Activated CD4-positive, alpha-beta T cell treated with anti-CD3 and anti-CD28 coated beads, Interleukin-2, amount 10 ng/mL, durations not matched to agents 7 days and 5 days (primary cell): ENCODE results near the gene IFI6. TPM values are rescaled to one million over a fixed set of nuclear protein-coding genes. Genes with fewer than 3 reads are reported as not detected.
"Not testable (repeated sequence)": the region's sequence is repeated elsewhere in the genome, so short reads cannot be mapped to it uniquely, and the experiment has no call there.

Experiments
- CTCF ChIA-PET: fragments of 350-600 bp; sonication (Branson Sonifier 250); formaldehyde crosslinking; loops from one replicate; lab custom pipeline; 2021; ENCODE audit warnings: antibody characterized with exemption; lab: Charles Lee
- POLR2A ChIA-PET: fragments of 350-600 bp; sonication (Branson Sonifier 250); formaldehyde crosslinking; loops from one replicate; lab custom pipeline; 2021; ENCODE audit warnings: antibody characterized with exemption; lab: Charles Lee
- DNase-seq: peaks from one replicate; pipeline ENCODE4 v3.0.0-alpha.2; 2020
- H3K27ac Mint-ChIP-seq: one replicate; pipeline ENCODE4 v1.8.0; 2021; ENCODE audit warnings: mild to moderate bottlenecking, moderate library complexity, mixed read lengths
- H3K27me3 Mint-ChIP-seq: one replicate; pipeline ENCODE4 v1.8.0; 2021; ENCODE audit warnings: mixed read lengths
- H3K36me3 Mint-ChIP-seq: one replicate; pipeline ENCODE4 v1.8.0; 2021; ENCODE audit warnings: low read depth, mixed read lengths
- H3K4me1 Mint-ChIP-seq: one replicate; pipeline ENCODE4 v1.8.0; 2021; ENCODE audit warnings: mixed read lengths
- H3K4me3 Mint-ChIP-seq: one replicate; pipeline ENCODE4 v1.8.0; 2021; ENCODE audit warnings: mild to moderate bottlenecking, moderate library complexity, mixed read lengths
- H3K9me3 Mint-ChIP-seq: one replicate; pipeline ENCODE4 v1.8.0; 2021; ENCODE audit warnings: mixed read lengths
- total RNA-seq, 2 experiments: library from RNA; stranded (reverse); gene quantifications; one replicate each; pipeline ENCODE4 v1.2.3, GENCODE V29; 2021

IFI6 gene
- total RNA-seq, 2 experiments from 2014 or later, result 231 to 321 TPM

GRCh38 chr1:27621051-27621920, 50.7 kb downstream of the IFI6 start:
- POLR2A ChIA-PET, result no interaction called here
- Mint-ChIP-seq H3K27me3 (no peaks in the 10 kb centered on the region), H3K4me1 (peaks cover 32% of the 10 kb centered on the region), H3K27ac (peak overlapping the region; percentile 25), H3K4me3 (no peak overlapping the region), H3K9me3 (no peaks in the 10 kb centered on the region), H3K36me3 (no peaks in the 10 kb centered on the region)
- no peak for DNase-seq
- CTCF ChIA-PET, result interaction anchor here (0.5 to 3.6 kb wide), 7 partner anchors 11 to 624 kb away, joined by 3 to 18 read pairs (median 5); partner anchors contain the start of gene IFI6

GRCh38 chr1:27619782-27620438, 52.1 kb downstream of the IFI6 start:
- DNase-seq, H3K36me3 Mint-ChIP-seq, H3K27ac Mint-ChIP-seq, H3K27me3 Mint-ChIP-seq, H3K9me3 Mint-ChIP-seq, H3K4me3 Mint-ChIP-seq, POLR2A ChIA-PET: not testable (repeated sequence)
- CTCF ChIA-PET, result interaction anchor here (1.0 to 3.6 kb wide), 6 partner anchors 9 to 52 kb away, joined by 3 to 18 read pairs (median 4); partner anchors contain the start of gene IFI6
- H3K4me1 Mint-ChIP-seq, result peaks cover 38% of the 10 kb centered on the region

- DNase-seq, result peak; percentile 73
- Mint-ChIP-seq H3K36me3 (no peaks in the 10 kb centered on the region), H3K9me3 (no peaks in the 10 kb centered on the region), H3K27me3 (no peaks in the 10 kb centered on the region), H3K27ac (peak overlapping the region; percentile 90), H3K4me1 (peaks cover 48% of the 10 kb centered on the region), H3K4me3 (peak overlapping the region; percentile 20)
- ChIA-PET CTCF (interaction anchor here (0.9 to 2.6 kb wide), 5 partner anchors 10 to 107 kb away, joined by 3 to 8 read pairs (median 4); no protein-coding TSS in a partner anchor), POLR2A (no interaction called here)
These were observed 53.5 kb downstream of the IFI6 start for GRCh38 chr1:27618341-27619082.

GRCh38 chr1:27617420-27617819, 54.6 kb downstream of the IFI6 start:
- no peak overlapping the region for H3K4me3 Mint-ChIP-seq
- H3K4me1 Mint-ChIP-seq, result peaks cover 50% of the 10 kb centered on the region
- H3K27ac Mint-ChIP-seq, result peak overlapping the region; percentile 90
- DNase-seq, result no peak
- no peaks in the 10 kb centered on the region for H3K9me3 Mint-ChIP-seq
- no peaks in the 10 kb centered on the region for H3K27me3 Mint-ChIP-seq
- ChIA-PET CTCF (interaction anchor here (0.9 to 2.6 kb wide), 8 partner anchors 9 to 61 kb away, joined by 3 to 11 read pairs (median 4); no protein-coding TSS in a partner anchor), POLR2A (interaction anchor here (0.7 kb wide), 1 partner anchor 494 kb away, joined by 3 read pairs; no protein-coding TSS in a partner anchor)
- no peaks in the 10 kb centered on the region for H3K36me3 Mint-ChIP-seq

- CTCF ChIA-PET, result interaction anchor here (1.0 to 2.6 kb wide), 8 partner anchors 10 to 60 kb away, joined by 3 to 11 read pairs (median 4); partner anchors contain the start of gene AHDC1
- POLR2A ChIA-PET, result no interaction called here
- Mint-ChIP-seq H3K9me3 (no peaks in the 10 kb centered on the region), H3K4me1 (peaks cover 51% of the 10 kb centered on the region), H3K4me3 (no peak overlapping the region), H3K27me3 (no peaks in the 10 kb centered on the region), H3K36me3 (no peaks in the 10 kb centered on the region), H3K27ac (no peak overlapping the region)
- no peak for DNase-seq
These were observed 55.6 kb downstream of the IFI6 start for GRCh38 chr1:27616441-27616840.

Other genes starting within 250 kb of the IFI6 start
- 100 to 1,000 TPM; 137 to 143 TPM for gene WASF2, start 182.0 kb downstream of the IFI6 start, total RNA-seq
- gene AHDC1, start 68.0 kb downstream of the IFI6 start, total RNA-seq, result 10 to 100 TPM; 15.3 to 19.3 TPM
- gene FGR, start 37.0 kb downstream of the IFI6 start, total RNA-seq, result not detected
- 10 to 100 TPM; 16.8 to 18.9 TPM for gene FAM76A, start 53.8 kb upstream of the IFI6 start, total RNA-seq
- gene STX12, start 101.0 kb upstream of the IFI6 start, total RNA-seq, result 10 to 100 TPM; 25.4 to 28.7 TPM
- gene PPP1R8, start 158.6 kb upstream of the IFI6 start, total RNA-seq, result 10 to 100 TPM; 55.8 to 57.5 TPM
- gene THEMIS2, start 200.4 kb upstream of the IFI6 start, total RNA-seq, result 10 to 100 TPM; 24.3 to 31.1 TPM
- gene RPA2, start 242.4 kb upstream of the IFI6 start, total RNA-seq, result 10 to 100 TPM; 62.7 to 63.8 TPM